ENCODE measurements around the gene CXADR.

GRCh38 chr21:17554120-17554519, 41.3 kb downstream of the CXADR start:
- TF ChIP-seq CTCF (IDR thresholded peaks at IDR 0.05) (no peak), POLR2A (IDR thresholded peaks at IDR 0.05) (no peak)
